Pancreas (tissue), 10 donors: Measurements from ENCODE around the gene RAB27B. TPM values are rescaled to one million over a fixed set of nuclear protein-coding genes. Genes with fewer than 3 reads are reported as not detected.
A peak's percentile ranks its signal among the peaks of the same experiment; 100 is the strongest.

Source experiments
- ATAC-seq, 4 donors: fragments of 200-7000 bp; cut with Tn5 transposase; one replicate each; pipeline versions ENCODE4 v1.8.0 to v1.9.1; 2020; ENCODE audit warnings: mild to moderate bottlenecking in 4 of 4, moderate library complexity in 4 of 4
- DNase-seq, 6 donors: peaks; one replicate each; pipeline ENCODE4 v3.0.0-alpha.2; 2020
- FAIRE-seq: peaks from 2 replicates; lab custom pipeline; 2012; peaks lifted over from hg19 to GRCh38; lab: Jason Lieb, UNC
- H3K27ac ChIP-seq, 4 donors: fragments of 200-600 bp; sonication (generic); 1 replicate in 3 of 4; 2 replicates in 1 of 4; pipeline versions ENCODE4 v1.5.0 to v1.8.0; 2020
- H3K27me3 ChIP-seq, 4 donors: fragments of 200-600 bp; one replicate each; pipeline ENCODE4 v1.8.0; 2021
- H3K36me3 ChIP-seq, 3 donors: fragments of 200-600 bp; sonication (generic) in 1 of 3; one replicate each; pipeline versions ENCODE4 v1.5.0 to v1.8.0; 2020 to 2021
- H3K4me1 ChIP-seq, 3 donors: fragments of 200-600 bp; one replicate each; pipeline ENCODE4 v1.8.0; 2021
- H3K4me3 ChIP-seq, 4 donors: fragments of 200-600 bp; sonication (generic) in 2 of 4; one replicate each; pipeline versions ENCODE4 v1.5.0 to v1.8.0; 2020 to 2021
- H3K9me3 ChIP-seq, 4 donors: fragments of 200-600 bp; one replicate each; pipeline ENCODE4 v1.8.0; 2021
- CTCF ChIP-seq, 4 donors: fragments of 200-600 bp; sonication (generic) in 3 of 4; IDR thresholded peaks; one replicate each; pipeline versions ENCODE4 v1.5.0 to v1.8.0; 2021; ENCODE audit warnings: antibody characterized with exemption in 4 of 4
- WGBS, 2 donors: extraction: QIAGEN DNeasy Blood & Tissue Kit; methylation state at CpG; one replicate each; pipeline ENCODE4 v1.1.7; 2013; 5-methylcytosine and 5-hydroxymethylcytosine counted together
- intact Hi-C, 3 donors: fragments of 100-400 bp; cut with DNase I; formaldehyde crosslinking; loops; one replicate each; pipeline versions ENCODE4 v1.11.1 to v1.14.2; 2022
- polyA plus RNA-seq, 2 donors: library from polyadenylated mRNA; stranded (reverse); fragments of 200-250 nt; gene quantifications; one replicate each; pipeline ENCODE4 v1.2.3, GENCODE V29; 2013
- total RNA-seq, 6 donors: library from RNA; stranded (reverse); fragmentation: NEBNext Ultra II Directional in 4 of 6; extraction: Animal tissue kit (Norgen Biotek cat#: 25700) in 4 of 6; gene quantifications; one replicate each; pipeline versions ENCODE4 v1.2.1 to v1.2.4, GENCODE V29; 2021 to 2023
- donor health status: healthy with polysubstance abuse.
- donor health status: DM: no; HTN: no; CAD: no; lungs with moderate emphysema.
- donor health status: DM: no; HTN: no; CAD: no.
- donor health status: control.
- donor health status: control.
- donor health status: Bipolar disorder and iron deficiency.
- donor health status: DM: yes; HTN: yes; CAD: no.
- donor health status: DM: no; HTN: no; CAD: no.
- donor health status: DM: no; HTN: no; CAD: no.
- donor health status: DM: yes; HTN: yes; CAD: no.

RAB27B gene
- total and polyA plus RNA-seq, 8 donors = 0.61 to 12.9 (median 5.9) TPM

- H3K36me3 ChIP-seq = no peaks in the 10 kb centered on the region
- no peak for FAIRE-seq
- WGBS, 2 donors = 84 to 86% methylated on average over 1 of the region's 1 CpG
- no peaks in the 10 kb centered on the region for H3K27me3 ChIP-seq
- no peaks in the 10 kb centered on the region for H3K4me1 ChIP-seq
- H3K27ac ChIP-seq = no peak overlapping the region
- H3K4me3 ChIP-seq = no peak overlapping the region
- no peaks in the 10 kb centered on the region for H3K9me3 ChIP-seq
- no peak for ATAC-seq
- no peak for TF ChIP-seq CTCF (IDR thresholded peaks at IDR 0.05)
- intact Hi-C loops = no loop called here
- DNase-seq = no peak
These were observed 33.5 kb upstream of the RAB27B start for GRCh38 chr18:54794823-54795222.

- Histone ChIP-seq H3K36me3 (no peaks in the 10 kb centered on the region), H3K27me3 (no peaks in the 10 kb centered on the region), H3K4me3 (no peak overlapping the region), H3K9me3 (no peaks in the 10 kb centered on the region), H3K27ac (no peak overlapping the region), H3K4me1 (peaks cover 0 to 3% (median 0%) of the 10 kb centered on the region in 3 donors)
- DNase-seq (no peak), ATAC-seq (no peak), FAIRE-seq (no peak)
- intact Hi-C loops = no loop called here
- WGBS, 2 donors = 86 to 89% methylated on average over 3 of the region's 3 CpGs
- no peak for TF ChIP-seq CTCF (IDR thresholded peaks at IDR 0.05)
These were observed 30.1 kb upstream of the RAB27B start for GRCh38 chr18:54798186-54798585.

DNA sequence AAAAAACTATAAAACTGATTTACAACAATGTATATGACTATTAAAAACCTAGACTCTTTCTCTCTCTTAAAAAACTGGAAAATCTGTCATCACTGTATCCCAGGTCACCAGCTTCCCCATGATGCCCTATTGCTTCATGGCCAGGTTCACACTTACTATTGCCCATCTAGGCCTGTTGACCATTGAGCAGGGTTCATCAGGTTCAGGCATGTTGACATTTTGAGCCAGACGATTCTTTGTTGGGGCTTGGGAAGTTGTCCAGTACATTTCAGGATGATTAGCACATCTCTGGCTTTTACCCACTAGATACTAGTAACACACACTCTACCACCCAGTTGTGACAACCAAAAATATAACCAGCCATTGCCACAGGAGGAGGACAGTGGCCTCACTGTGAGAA, 26.9 kb upstream of the RAB27B start:
- Histone ChIP-seq H3K27ac (no peak overlapping the region), H3K4me3 (no peak overlapping the region), H3K4me1 (peaks cover 0 to 3% (median 0%) of the 10 kb centered on the region in 3 donors), H3K36me3 (no peaks in the 10 kb centered on the region), H3K9me3 (no peaks in the 10 kb centered on the region), H3K27me3 (no peaks in the 10 kb centered on the region)
- intact Hi-C loops = no loop called here
- 45 to 49% methylated on average over 1 of the region's 1 CpG for WGBS, 2 donors
- no peak for TF ChIP-seq CTCF (IDR thresholded peaks at IDR 0.05)
- DNase-seq (no peak), ATAC-seq (no peak), FAIRE-seq (no peak)

DNA sequence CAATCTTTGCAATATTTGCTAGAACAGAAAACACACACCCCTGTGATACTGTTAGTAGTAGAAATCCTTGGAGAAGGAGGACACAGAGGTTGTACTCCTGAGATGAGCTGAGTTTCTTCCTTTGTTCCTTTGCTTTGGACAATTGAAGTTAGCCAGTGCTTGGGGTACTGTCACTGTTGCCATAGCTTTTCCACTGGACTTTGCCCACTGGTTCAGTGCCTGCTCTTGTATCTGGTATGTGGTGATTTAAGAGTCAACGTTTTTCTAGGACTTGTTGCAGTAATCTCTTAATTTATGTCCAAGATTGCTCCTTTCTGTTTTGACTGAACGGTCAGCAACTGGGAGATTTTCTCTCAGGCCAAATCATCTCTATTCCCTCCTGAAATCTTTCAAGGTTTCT, 26.1 kb upstream of the RAB27B start:
- no peak for DNase-seq
- ATAC-seq = peak in 1 of 4 donors; percentile 22
- FAIRE-seq = no peak
- Histone ChIP-seq H3K4me1 (peaks cover 0 to 3% (median 0%) of the 10 kb centered on the region in 3 donors), H3K27me3 (no peaks in the 10 kb centered on the region), H3K4me3 (no peak overlapping the region), H3K27ac (no peak overlapping the region), H3K9me3 (no peaks in the 10 kb centered on the region), H3K36me3 (no peaks in the 10 kb centered on the region)
- intact Hi-C loops = no loop called here
- TF ChIP-seq CTCF (IDR thresholded peaks at IDR 0.05) = no peak
- WGBS, 2 donors = 17 to 27% methylated on average over 2 of the region's 2 CpGs

DNA sequence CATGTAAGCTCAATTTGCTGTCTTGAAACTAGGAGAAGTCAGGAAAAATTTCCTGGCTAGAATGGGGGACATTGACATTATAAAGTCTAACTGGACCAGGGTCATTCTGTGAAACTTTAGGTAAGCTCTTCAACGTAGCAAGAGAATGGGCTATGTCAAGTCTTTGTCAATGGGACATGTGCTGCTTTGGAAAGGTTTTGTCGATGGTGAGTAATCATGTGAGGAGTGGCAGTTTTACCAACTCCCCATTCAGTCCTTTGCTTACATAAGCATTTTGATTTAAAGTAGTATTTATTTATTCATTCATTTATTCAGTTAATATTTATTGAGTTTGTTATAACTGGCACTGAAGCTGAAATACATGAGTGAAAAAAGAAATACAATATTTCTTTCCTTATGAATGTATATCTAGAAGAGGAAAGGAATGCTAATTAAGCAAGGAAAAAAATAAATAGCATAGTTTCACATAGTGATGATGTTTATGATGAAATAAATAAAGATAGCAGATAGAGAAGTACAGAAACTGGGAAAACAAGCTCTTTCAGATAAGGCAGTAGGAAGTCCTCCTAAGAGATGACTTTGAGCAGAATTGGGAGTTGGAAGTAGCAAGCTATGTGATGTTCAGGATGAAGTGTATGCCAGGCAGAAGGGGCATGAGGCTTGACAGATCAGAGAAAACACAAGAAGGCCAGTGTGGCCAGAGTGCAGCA, 25.4 kb upstream of the RAB27B start:
- peaks cover 0 to 3% (median 0%) of the 10 kb centered on the region in 3 donors for H3K4me1 ChIP-seq
- H3K4me3 ChIP-seq = no peak overlapping the region
- no peak for ATAC-seq
- no peaks in the 10 kb centered on the region for H3K9me3 ChIP-seq
- WGBS, 2 donors = 72 to 78% methylated on average over 2 of the region's 2 CpGs
- H3K36me3 ChIP-seq = no peaks in the 10 kb centered on the region
- intact Hi-C loops = no loop called here
- FAIRE-seq = no peak
- no peak overlapping the region for H3K27ac ChIP-seq
- no peak for TF ChIP-seq CTCF (IDR thresholded peaks at IDR 0.05)
- no peaks in the 10 kb centered on the region for H3K27me3 ChIP-seq
- no peak for DNase-seq
